ENCODE measurements around the gene ABCA1. TPM values are rescaled to one million over a fixed set of nuclear protein-coding genes. Genes with fewer than 3 reads are reported as not detected.

The ABCA1 gene
- total RNA-seq, 1 donor from 2014 or later, result 1.3 TPM

- DNase-seq (ENCODE audit: low spot score), result no peak
- intact Hi-C loops (cut with micrococcal nuclease), result no loop called here
- no peaks in the 10 kb centered on the region for H3K36me3 Mint-ChIP-seq (ENCODE audit: low read depth)
- no peak overlapping the region for H3K27ac Mint-ChIP-seq
- H3K4me1 Mint-ChIP-seq (ENCODE audit: low read depth), result no peaks in the 10 kb centered on the region
- no peaks in the 10 kb centered on the region for H3K9me3 Mint-ChIP-seq
- H3K27me3 Mint-ChIP-seq (ENCODE audit: insufficient read depth), result no peaks in the 10 kb centered on the region
- H3K4me3 Mint-ChIP-seq, result no peak overlapping the region
Measured at GRCh38 chr9:104802110-104802509, 125.8 kb downstream of the ABCA1 start.

DNA sequence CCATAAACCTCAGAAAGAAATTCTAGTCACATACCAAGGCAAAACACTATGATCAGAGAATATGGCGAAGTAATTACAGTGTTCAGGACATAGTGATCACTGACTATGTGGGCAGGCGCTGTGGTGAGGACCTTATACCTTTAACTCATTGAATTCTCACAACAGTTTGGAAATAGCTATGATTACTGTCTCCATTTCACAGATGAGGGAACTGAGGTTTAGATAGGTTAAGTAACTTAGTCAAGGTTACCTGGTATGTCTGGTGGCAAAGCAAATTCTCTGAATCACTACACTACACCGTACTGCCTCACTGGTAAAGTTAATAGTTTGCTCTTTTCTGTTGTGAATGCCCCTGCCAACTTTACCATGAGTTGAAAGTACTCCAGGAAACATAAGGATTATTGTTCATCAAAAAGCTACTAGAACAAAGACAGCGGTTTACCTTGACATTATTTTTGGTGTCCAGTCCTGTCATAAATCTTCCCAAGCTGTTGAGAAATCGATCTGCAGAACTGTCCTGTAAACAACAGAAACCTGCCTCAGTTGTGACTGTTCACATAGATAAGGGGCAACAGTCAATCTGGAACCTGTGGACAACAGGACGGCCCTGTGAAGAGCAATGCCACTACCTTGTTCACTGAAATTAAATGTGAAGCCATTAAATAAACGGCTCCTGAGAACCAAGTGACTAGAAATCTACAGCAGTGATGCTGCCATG lies 127.7 kb downstream of the ABCA1 start:
- no peak for DNase-seq (ENCODE audit: low spot score)
- Mint-ChIP-seq H3K36me3 (ENCODE audit: low read depth) (no peaks in the 10 kb centered on the region), H3K27ac (no peak overlapping the region), H3K4me3 (no peak overlapping the region), H3K27me3 (ENCODE audit: insufficient read depth) (no peaks in the 10 kb centered on the region), H3K9me3 (no peaks in the 10 kb centered on the region), H3K4me1 (ENCODE audit: low read depth) (no peaks in the 10 kb centered on the region)
- intact Hi-C loops (cut with micrococcal nuclease), result no loop called here

DNA sequence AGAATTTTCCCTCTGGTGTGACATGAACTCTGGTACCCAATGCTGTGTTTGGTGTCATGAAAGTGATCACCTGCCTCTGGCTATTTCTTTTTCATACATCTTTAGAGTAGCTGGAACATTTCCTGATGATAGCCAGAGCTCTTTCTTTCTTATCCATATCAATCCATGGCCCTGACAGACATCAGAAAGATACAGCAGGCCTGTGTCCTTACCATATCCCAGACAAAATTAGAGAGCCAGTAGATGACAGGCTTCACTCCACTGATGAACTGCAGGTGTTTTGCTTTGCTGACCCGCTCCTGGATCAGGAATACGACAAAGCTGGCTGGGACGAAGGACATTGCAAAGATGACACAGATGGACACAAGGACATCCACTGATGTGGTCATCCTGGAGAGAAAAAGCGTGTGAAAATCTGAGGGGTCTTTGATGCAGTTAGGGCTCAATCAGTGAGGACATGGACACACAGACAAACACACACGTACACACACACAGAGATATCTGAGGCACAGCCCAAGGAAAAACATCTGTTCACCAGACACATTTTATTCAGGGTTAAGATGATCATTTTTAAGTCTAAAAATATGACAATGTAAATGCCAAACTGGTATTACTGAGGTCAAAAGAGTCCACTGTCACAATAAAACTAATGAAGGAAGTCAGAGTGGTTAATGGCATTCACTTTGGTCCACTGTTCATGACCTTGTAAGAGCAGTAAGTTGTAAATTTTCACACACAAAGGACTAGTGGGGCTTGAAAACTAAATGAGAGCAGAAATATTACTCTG lies 129.6 kb downstream of the ABCA1 start:
- Mint-ChIP-seq H3K9me3 (no peaks in the 10 kb centered on the region), H3K27me3 (ENCODE audit: insufficient read depth) (no peaks in the 10 kb centered on the region), H3K4me3 (no peak overlapping the region), H3K27ac (no peak overlapping the region), H3K4me1 (ENCODE audit: low read depth) (no peaks in the 10 kb centered on the region), H3K36me3 (ENCODE audit: low read depth) (no peaks in the 10 kb centered on the region)
- intact Hi-C loops (cut with micrococcal nuclease), result no loop called here
- DNase-seq (ENCODE audit: low spot score), result no peak

DNA sequence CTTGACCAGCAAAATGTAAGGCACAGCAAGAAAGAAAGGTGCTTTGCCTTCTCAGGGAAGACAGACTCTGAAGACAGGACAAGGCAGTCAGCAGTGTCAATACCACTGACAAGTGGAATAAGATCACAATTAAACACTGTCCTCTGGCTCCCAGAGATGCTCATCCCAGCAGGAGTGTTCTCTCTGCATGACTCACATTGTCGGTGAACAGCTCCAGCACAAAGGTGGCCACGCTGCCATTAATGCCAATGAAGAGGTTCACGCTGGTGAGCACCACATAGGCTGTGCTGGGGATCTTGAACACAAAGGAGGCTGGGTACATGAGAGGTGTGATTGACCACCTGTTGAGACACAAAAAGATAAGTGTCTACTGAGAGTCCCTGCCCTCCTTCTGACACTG lies 132.1 kb downstream of the ABCA1 start:
- Mint-ChIP-seq H3K27me3 (ENCODE audit: insufficient read depth) (no peaks in the 10 kb centered on the region), H3K36me3 (ENCODE audit: low read depth) (no peaks in the 10 kb centered on the region), H3K9me3 (no peaks in the 10 kb centered on the region), H3K4me1 (ENCODE audit: low read depth) (no peaks in the 10 kb centered on the region), H3K27ac (no peak overlapping the region), H3K4me3 (no peak overlapping the region)
- intact Hi-C loops (cut with micrococcal nuclease), result no loop called here
- no peak for DNase-seq (ENCODE audit: low spot score)

DNA sequence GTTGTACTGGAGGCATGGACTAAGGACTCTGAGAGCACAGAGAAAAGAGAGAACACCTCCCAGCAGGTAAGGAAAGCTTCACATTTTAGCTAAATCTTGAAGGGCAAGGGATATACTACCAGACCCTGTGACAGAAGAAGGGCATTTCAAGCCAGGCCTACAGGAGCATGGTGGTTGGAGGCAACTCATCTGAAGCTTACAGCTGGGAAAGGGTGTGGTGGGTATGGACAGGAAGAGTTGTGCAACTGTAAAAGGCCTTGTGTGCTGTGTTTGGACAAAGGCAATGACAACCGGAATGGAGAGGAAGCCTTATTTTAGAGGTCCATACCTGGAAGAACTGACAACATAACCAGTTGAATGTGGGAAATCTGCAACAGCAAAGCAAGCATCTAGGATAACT lies 132.9 kb downstream of the ABCA1 start:
- H3K36me3 Mint-ChIP-seq (ENCODE audit: low read depth), result no peaks in the 10 kb centered on the region
- intact Hi-C loops (cut with micrococcal nuclease), result no loop called here
- H3K27me3 Mint-ChIP-seq (ENCODE audit: insufficient read depth), result no peaks in the 10 kb centered on the region
- no peaks in the 10 kb centered on the region for H3K4me1 Mint-ChIP-seq (ENCODE audit: low read depth)
- H3K27ac Mint-ChIP-seq, result no peak overlapping the region
- no peak for DNase-seq (ENCODE audit: low spot score)
- no peaks in the 10 kb centered on the region for H3K9me3 Mint-ChIP-seq
- no peak overlapping the region for H3K4me3 Mint-ChIP-seq

DNA sequence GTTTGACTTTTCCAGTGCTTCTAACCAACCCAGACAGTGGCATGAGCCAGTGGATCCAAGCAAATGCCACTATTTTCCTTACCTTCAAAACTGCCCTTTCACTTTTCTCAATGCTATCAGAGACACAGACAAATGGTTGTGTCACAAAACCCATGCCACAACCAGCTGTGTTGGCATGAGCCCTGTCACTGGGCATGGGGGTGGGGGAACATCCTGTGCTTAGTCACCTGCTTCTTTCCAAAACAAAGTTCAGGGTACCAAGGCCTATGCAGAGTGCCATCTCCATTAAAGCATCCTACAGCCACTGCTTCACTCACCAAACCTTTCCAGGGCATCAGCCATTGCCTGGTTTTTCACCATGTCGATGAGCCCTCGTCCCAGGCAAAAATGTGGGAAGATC lies 133.9 kb downstream of the ABCA1 start:
- no peaks in the 10 kb centered on the region for H3K4me1 Mint-ChIP-seq (ENCODE audit: low read depth)
- intact Hi-C loops (cut with micrococcal nuclease), result no loop called here
- H3K36me3 Mint-ChIP-seq (ENCODE audit: low read depth), result no peaks in the 10 kb centered on the region
- no peaks in the 10 kb centered on the region for H3K9me3 Mint-ChIP-seq
- H3K27ac Mint-ChIP-seq, result no peak overlapping the region
- H3K27me3 Mint-ChIP-seq (ENCODE audit: insufficient read depth), result no peaks in the 10 kb centered on the region
- no peak for DNase-seq (ENCODE audit: low spot score)
- H3K4me3 Mint-ChIP-seq, result no peak overlapping the region

DNA sequence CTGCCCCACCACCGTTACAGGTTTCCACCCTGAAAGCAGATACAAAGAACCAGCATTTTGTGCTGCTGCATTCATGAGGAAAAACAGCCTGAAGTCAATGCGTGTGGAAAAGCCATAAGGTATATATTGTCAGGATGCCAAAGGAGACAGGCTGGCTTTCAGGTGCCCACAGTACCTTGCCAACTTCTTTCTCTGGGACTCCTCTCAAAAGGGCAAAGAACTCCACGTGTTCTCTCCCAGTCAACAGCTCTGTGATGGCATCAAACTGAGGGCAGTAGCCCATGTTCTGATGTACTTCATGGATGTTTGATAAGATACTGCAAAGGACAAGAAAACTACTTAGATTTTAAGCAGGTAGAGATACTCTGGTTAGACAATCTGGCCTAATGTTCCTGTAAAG lies 139.7 kb downstream of the ABCA1 start:
- H3K4me1 Mint-ChIP-seq (ENCODE audit: low read depth), result no peaks in the 10 kb centered on the region
- H3K36me3 Mint-ChIP-seq (ENCODE audit: low read depth), result no peaks in the 10 kb centered on the region
- intact Hi-C loops (cut with micrococcal nuclease), result no loop called here
- H3K4me3 Mint-ChIP-seq, result no peak overlapping the region
- DNase-seq (ENCODE audit: low spot score), result no peak
- no peak overlapping the region for H3K27ac Mint-ChIP-seq
- no peaks in the 10 kb centered on the region for H3K9me3 Mint-ChIP-seq
- H3K27me3 Mint-ChIP-seq (ENCODE audit: insufficient read depth), result no peaks in the 10 kb centered on the region

DNA sequence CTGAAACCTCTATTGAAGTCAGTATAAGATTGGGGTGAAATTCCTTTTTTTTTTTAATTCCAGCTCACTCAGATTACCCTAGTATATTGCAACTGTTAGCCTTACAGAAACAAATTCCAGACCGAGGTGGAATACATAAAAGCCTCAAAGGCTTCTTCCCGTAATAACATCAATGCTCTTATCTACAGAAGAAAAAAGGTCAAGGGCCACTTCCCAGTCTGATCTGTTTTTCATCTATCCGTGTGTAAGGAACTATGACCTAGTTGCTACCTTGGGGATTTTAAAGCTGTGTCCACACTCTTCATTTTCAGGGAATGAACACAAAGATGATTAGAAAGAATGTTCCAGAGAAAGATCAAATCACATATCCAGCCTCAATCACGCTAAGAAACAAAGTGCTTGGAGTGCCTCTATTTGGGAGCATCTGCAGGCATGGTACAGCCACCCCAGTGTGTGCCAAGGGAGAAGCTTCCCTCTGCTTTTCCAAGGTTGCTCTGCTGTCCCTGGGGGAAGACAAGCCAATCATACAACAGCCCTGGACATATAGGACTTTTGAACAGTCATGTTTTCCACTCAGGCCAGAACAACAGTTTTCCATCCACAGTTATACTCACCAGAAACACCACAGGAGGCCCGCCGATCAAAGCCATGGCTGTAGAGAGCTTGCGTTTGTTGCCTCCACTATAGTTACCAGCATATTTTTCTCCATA lies 140.5 kb downstream of the ABCA1 start:
- Mint-ChIP-seq H3K36me3 (ENCODE audit: low read depth) (no peaks in the 10 kb centered on the region), H3K27ac (no peak overlapping the region), H3K9me3 (no peaks in the 10 kb centered on the region), H3K27me3 (ENCODE audit: insufficient read depth) (no peaks in the 10 kb centered on the region), H3K4me3 (no peak overlapping the region), H3K4me1 (ENCODE audit: low read depth) (no peaks in the 10 kb centered on the region)
- no peak for DNase-seq (ENCODE audit: low spot score)
- intact Hi-C loops (cut with micrococcal nuclease), result no loop called here

GRCh38 chr9:104786293-104786692 lies 141.7 kb downstream of the ABCA1 start:
- H3K36me3 Mint-ChIP-seq (ENCODE audit: low read depth), result no peaks in the 10 kb centered on the region
- H3K4me1 Mint-ChIP-seq (ENCODE audit: low read depth), result no peaks in the 10 kb centered on the region
- H3K9me3 Mint-ChIP-seq, result no peaks in the 10 kb centered on the region
- H3K27ac Mint-ChIP-seq, result no peak overlapping the region
- no peak for DNase-seq (ENCODE audit: low spot score)
- intact Hi-C loops (cut with micrococcal nuclease), result no loop called here
- no peaks in the 10 kb centered on the region for H3K27me3 Mint-ChIP-seq (ENCODE audit: insufficient read depth)
- H3K4me3 Mint-ChIP-seq, result no peak overlapping the region

DNA sequence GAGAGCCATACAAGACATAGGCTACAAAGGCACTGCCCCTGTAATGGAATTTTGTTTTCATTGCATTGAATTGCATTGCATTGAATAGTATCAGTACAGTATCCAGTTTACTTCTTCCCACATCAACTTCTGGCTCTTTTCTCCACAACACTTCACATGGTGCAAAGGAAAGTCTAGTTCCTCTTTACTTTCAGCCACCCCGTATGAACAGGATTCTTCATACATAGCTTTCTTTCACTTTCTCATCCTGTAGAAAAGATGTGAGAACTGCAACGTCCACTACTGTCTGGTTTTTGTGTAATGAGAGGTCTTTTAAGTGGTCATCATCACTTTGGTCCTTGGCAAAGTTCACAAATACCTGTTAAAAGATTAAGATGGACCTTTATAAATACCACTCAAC lies 143.9 kb downstream of the ABCA1 start:
- intact Hi-C loops (cut with micrococcal nuclease), result no loop called here
- no peaks in the 10 kb centered on the region for H3K4me1 Mint-ChIP-seq (ENCODE audit: low read depth)
- no peaks in the 10 kb centered on the region for H3K9me3 Mint-ChIP-seq
- H3K36me3 Mint-ChIP-seq (ENCODE audit: low read depth), result no peaks in the 10 kb centered on the region
- no peaks in the 10 kb centered on the region for H3K27me3 Mint-ChIP-seq (ENCODE audit: insufficient read depth)
- no peak overlapping the region for H3K4me3 Mint-ChIP-seq
- no peak overlapping the region for H3K27ac Mint-ChIP-seq
- DNase-seq (ENCODE audit: low spot score), result no peak

DNA sequence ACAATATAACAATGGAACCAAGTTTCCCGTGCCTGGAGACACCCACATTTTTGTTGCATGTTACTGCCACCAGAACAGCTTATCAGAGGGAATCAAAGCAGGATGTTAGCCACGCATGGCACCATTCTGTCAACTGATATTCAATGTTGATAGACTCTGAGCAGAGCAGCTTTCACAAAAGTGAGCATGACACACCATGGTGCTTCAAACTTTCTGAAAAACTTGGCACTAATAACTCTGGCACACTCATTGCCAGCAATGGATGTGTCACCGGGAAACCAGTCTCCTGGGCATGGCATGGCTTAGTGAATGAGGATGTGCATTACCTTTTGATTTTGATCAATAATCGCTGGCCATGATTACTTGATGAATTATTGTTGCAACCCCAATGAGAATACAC lies 144.4 kb downstream of the ABCA1 start:
- H3K27me3 Mint-ChIP-seq (ENCODE audit: insufficient read depth), result no peaks in the 10 kb centered on the region
- no peak overlapping the region for H3K27ac Mint-ChIP-seq
- H3K4me3 Mint-ChIP-seq, result no peak overlapping the region
- no peak for DNase-seq (ENCODE audit: low spot score)
- intact Hi-C loops (cut with micrococcal nuclease), result no loop called here
- H3K4me1 Mint-ChIP-seq (ENCODE audit: low read depth), result no peaks in the 10 kb centered on the region
- H3K36me3 Mint-ChIP-seq (ENCODE audit: low read depth), result no peaks in the 10 kb centered on the region
- no peaks in the 10 kb centered on the region for H3K9me3 Mint-ChIP-seq

DNA sequence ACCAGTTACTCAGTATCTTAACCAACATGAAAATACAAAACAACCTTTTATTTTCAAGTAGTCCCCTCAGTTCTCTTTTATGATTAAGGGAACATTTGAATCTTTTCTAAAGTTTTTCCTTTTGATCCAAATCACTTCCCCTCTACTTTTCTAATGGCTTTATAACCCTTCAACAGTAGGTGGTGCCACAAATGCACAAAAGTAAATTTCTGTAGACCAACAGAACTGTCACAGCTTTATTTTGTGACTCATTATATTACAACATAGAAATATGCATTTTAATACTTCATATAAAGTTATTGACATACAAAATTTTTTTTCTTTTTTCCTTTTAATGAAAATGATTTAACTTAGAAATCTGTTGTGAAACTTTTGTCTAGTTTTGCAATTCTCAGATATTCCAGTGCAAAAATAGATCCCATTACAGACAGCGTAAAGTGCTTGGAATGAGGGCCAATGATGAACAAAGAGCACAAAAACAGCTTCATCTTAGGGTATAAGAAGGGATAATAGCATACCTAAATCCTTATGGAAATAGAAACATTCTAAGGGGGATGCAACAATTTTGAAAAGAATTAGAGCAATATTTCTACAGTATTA lies 147.1 kb downstream of the ABCA1 start:
- H3K4me1 Mint-ChIP-seq (ENCODE audit: low read depth), result no peaks in the 10 kb centered on the region
- DNase-seq (ENCODE audit: low spot score), result no peak
- no peaks in the 10 kb centered on the region for H3K9me3 Mint-ChIP-seq
- H3K4me3 Mint-ChIP-seq, result no peak overlapping the region
- no peak overlapping the region for H3K27ac Mint-ChIP-seq
- H3K27me3 Mint-ChIP-seq (ENCODE audit: insufficient read depth), result no peaks in the 10 kb centered on the region
- intact Hi-C loops (cut with micrococcal nuclease), result loop anchor here (1.0 to 2.0 kb wide), 2 partner anchors 376 to 634 kb away; no protein-coding TSS in a partner anchor
- H3K36me3 Mint-ChIP-seq (ENCODE audit: low read depth), result no peaks in the 10 kb centered on the region
